DOHH2 (cell line): Measurements from ENCODE around the gene SPATC1L.
"Not testable (repeated sequence)": the region's sequence is repeated elsewhere in the genome, so short reads cannot be mapped to it uniquely, and the experiment has no call there.

Experiments
- CTCF ChIP-seq: fragments of 200-600 bp; sonication (generic); IDR thresholded peaks from one replicate; pipeline ENCODE4 v1.5.1; 2014; ENCODE audit warnings: antibody characterized with exemption, mild to moderate bottlenecking, low read depth, low read length; ENCODE audit not compliant: poor library complexity, severe bottlenecking
- EZH2phosphoT487 ChIP-seq: fragments of 200-600 bp; sonication (generic); IDR thresholded peaks from 2 replicates; pipeline ENCODE4 v1.6.1; 2017; ENCODE audit warnings: borderline replicate concordance, mild to moderate bottlenecking, antibody characterized with exemption, low read length, moderate library complexity, mixed read lengths

GRCh38 chr21:46223661-46224060 lies 39.4 kb upstream of the SPATC1L start:
- not testable (repeated sequence) for TF ChIP-seq CTCF, EZH2phosphoT487
